ENCODE measurements around the gene NEAT1. TPM values are rescaled to one million over a fixed set of nuclear protein-coding genes. Genes with fewer than 3 reads are reported as not detected.
A peak's percentile ranks its signal among the peaks of the same experiment; 100 is the strongest.

The NEAT1 gene
- total RNA-seq, 1 experiment from 2014 or later: 564 TPM

GRCh38 chr11:65492387-65492636 lies 69.7 kb downstream of the NEAT1 start:
- Histone ChIP-seq H3K27ac (ENCODE audit: low read depth, low read length) (peak overlapping the region; percentile 98), H3K4me3 (replicated peaks in 1 of 2; ENCODE audit: low read depth in 1 of 2, low read length in 2 of 2) (peak overlapping the region in 1 of 2 experiments; percentile 43; a peak in 3 of 4 replicates), H3K9me3 (ENCODE audit: control insufficient read depth in 1 of 2, insufficient read depth in 1 of 2, low read depth in 1 of 2, low read length in 2 of 2) (no peaks in the 10 kb centered on the region), H3K9ac (ENCODE audit: low read length) (peak overlapping the region; percentile 67), H3K4me2 (ENCODE audit: low read length) (peak overlapping the region; percentile 77), H3K36me3 (ENCODE audit: control insufficient read depth in 1 of 2, insufficient read depth in 2 of 2, low read length in 2 of 2) (no peaks in the 10 kb centered on the region), H3K27me3 (ENCODE audit: insufficient read depth, low read length) (no peaks in the 10 kb centered on the region), H3K9me2 (ENCODE audit: insufficient read depth) (no peaks in the 10 kb centered on the region), H4K20me1 (ENCODE audit: insufficient read depth) (no peaks in the 10 kb centered on the region), H3K4me1 (ENCODE audit: control insufficient read depth in 1 of 2, insufficient read depth in 2 of 2, low read length in 2 of 2) (peaks cover 93 to 98% of the 10 kb centered on the region in 2 experiments), H2AFZ (ENCODE audit: low read depth, low read length, poor library complexity, severe bottlenecking) (no peak overlapping the region), H3K79me2 (ENCODE audit: insufficient read depth, low read length) (peaks cover 22% of the 10 kb centered on the region)
- no TSS peak for BruUV-seq (replicated peaks)
- DNase-seq (ENCODE audit: low read depth, low spot score) (no peak), ATAC-seq (0 out of 2 replicates have a peak, but pooled peaks have one; percentile 0)
- ChIA-PET RAD21 (ENCODE audit: low non-redundant PET in 1 of 2, low total read pairs in 2 of 2, uncharacterized antibody in 2 of 2, unreplicated experiment in 2 of 2) (interaction anchor here (1.1 to 1.3 kb wide), 2 partner anchors 70 to 109 kb away, joined by 3 read pairs; partner anchors contain the start of gene NEAT1 (in 1 of the 2)), CTCF (interaction anchor here (0.9 to 2.4 kb wide), 5 partner anchors 10 to 24 kb away, joined by 3 to 12 read pairs (median 6); no protein-coding TSS in a partner anchor), POLR2A (interaction anchor here (12.6 to 26.7 kb wide), 3 partner anchors 10 to 71 kb away, joined by 575 to 1499 read pairs (median 910); partner anchors contain the start of genes MALAT1 and NEAT1)
- intact Hi-C loops (cut with micrococcal nuclease): no loop called here
- TF ChIP-seq EGR1 (IDR thresholded peaks at IDR 0.05; ENCODE audit: low read depth): no peak
- no peak for TF ChIP-seq CTCF (IDR thresholded peaks at IDR 0.05 in 2 of 3, conservative IDR thresholded peaks at IDR 0.05 in 1 of 3; ENCODE audit: borderline replicate concordance in 1 of 3, insufficient read depth in 1 of 3, low read depth in 2 of 3, low read length in 2 of 3)
- no peak for TF ChIP-seq YY1 (IDR thresholded peaks at IDR 0.05; ENCODE audit: extremely low read depth, insufficient replicate concordance, low read depth, low read length)
- TF ChIP-seq RAD21 (IDR thresholded peaks at IDR 0.05; ENCODE audit: low read depth): no peak
- no peak for TF ChIP-seq TCF7L2 (IDR thresholded peaks at IDR 0.05; ENCODE audit: borderline replicate concordance, extremely low read depth, insufficient read depth, insufficient read length)
- TF ChIP-seq EZH2phosphoT487 (IDR thresholded peaks at IDR 0.05; ENCODE audit: borderline replicate concordance): no peak
- TF ChIP-seq EZH2 (IDR thresholded peaks at IDR 0.05): no peak
- no peak for TF ChIP-seq SRF (IDR thresholded peaks at IDR 0.05; ENCODE audit: low read depth)
- TF ChIP-seq FOSL1 (IDR thresholded peaks at IDR 0.05; ENCODE audit: low read depth): no peak
- no peak for TF ChIP-seq MAX (IDR thresholded peaks at IDR 0.05)
- no peak for TF ChIP-seq ZBTB33 (IDR thresholded peaks at IDR 0.05; ENCODE audit: extremely low read depth, insufficient replicate concordance, low read length)
- no peak for TF ChIP-seq JUND (IDR thresholded peaks at IDR 0.05)
- TF ChIP-seq ATF3 (IDR thresholded peaks at IDR 0.05): no peak
- no peak for TF ChIP-seq CEBPB (IDR thresholded peaks at IDR 0.05; ENCODE audit: low read depth)
- TF ChIP-seq ELF1 (IDR thresholded peaks at IDR 0.05; ENCODE audit: borderline replicate concordance, low read depth): no peak
- TF ChIP-seq REST (IDR thresholded peaks at IDR 0.05; ENCODE audit: low read depth): no peak
- TF ChIP-seq POLR2AphosphoS5 (IDR thresholded peaks at IDR 0.05; ENCODE audit: low read depth, low read length): no peak
- TF ChIP-seq POLR2A (IDR thresholded peaks at IDR 0.05; ENCODE audit: borderline replicate concordance, extremely low read depth, insufficient read depth, insufficient read length): no peak
- TF ChIP-seq ZNF274 (IDR thresholded peaks at IDR 0.05; ENCODE audit: low read depth, low read length): no peak
- TF ChIP-seq ZFX (IDR thresholded peaks at IDR 0.05): no peak
